ENCODE data around the gene ANKUB1. TPM values are rescaled to one million over a fixed set of nuclear protein-coding genes. Genes with fewer than 3 reads are reported as not detected.

Gene ANKUB1
- total and polyA plus RNA-seq, 10 of the 15 experiments (the other 5 are each of a cell fraction or from before 2014, with no cell fraction given) = 0.08 TPM; not detected in 9

DNA sequence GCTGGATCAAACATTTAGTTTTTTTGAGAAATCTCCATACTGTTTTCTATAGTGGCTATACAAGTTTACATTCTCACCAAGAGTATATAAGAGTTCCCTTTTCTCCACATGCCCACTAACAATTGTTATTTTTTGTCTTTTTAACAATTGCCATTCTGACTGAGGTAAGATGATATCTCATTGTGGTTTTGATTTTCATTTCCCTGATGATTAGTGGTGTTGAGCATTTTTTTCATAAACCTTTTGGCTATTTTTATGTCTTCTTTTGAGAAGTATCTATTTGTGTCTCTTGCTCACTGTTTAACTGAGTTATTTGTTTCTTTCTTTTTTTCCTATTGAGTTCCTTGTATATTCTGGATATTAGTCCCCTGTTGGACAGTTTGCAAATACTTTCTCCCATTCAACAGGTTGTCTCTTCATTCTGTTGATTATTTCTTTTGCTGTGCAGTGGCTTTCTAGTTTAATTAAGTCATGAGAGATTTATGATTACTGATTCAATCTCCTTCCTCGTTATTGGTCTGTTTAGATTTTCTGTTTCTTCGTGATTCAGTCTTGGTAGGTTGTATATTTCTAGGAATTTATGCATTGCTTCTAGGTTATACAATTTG lies 13.9 kb upstream of the ANKUB1 start (continued):
- TF ChIP-seq PAX5 (IDR thresholded peaks at IDR 0.05; ENCODE audit: borderline replicate concordance, low read depth, low read length) (no peak), JUNB (IDR thresholded peaks at IDR 0.05) (no peak)

DNA sequence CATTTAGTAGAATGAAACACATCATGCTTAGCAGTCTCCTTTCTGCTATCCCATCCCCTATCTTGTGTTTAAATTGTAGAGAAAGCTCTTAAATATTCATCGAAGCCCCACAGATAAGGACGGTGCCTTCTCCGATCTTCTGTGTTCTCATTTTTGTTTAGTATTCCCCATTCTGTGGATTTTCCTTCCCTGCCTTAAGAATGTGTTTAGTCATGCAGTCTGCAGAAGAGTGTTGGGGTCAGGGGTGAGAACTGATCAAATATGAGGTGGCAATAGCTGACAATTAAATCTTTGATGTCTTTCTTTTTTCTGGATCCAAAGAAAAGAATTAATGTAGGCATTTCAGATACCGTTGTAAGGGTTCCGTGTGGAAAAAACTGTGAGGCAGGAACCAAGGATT lies 9.3 kb upstream of the ANKUB1 start:
- Histone ChIP-seq H3K36me3 (ENCODE audit: control insufficient read depth in 2 of 2, insufficient read depth in 2 of 2, low read length in 1 of 2) (no peaks in the 10 kb centered on the region), H3K4me2 (ENCODE audit: control insufficient read depth, insufficient read depth) (no peak overlapping the region), H3K4me3 (no peak overlapping the region), H3K9ac (ENCODE audit: control insufficient read depth, insufficient read depth, low read length) (no peak overlapping the region), H4K20me1 (ENCODE audit: control insufficient read depth, insufficient read depth) (no peaks in the 10 kb centered on the region), H3K4me1 (ENCODE audit: control insufficient read depth, insufficient read depth, low read length) (no peaks in the 10 kb centered on the region), H3K9me3 (replicated peaks; ENCODE audit: control insufficient read depth, insufficient read depth, low read length) (no peaks in the 10 kb centered on the region), H3K27me3 (replicated peaks in 1 of 2; ENCODE audit: control insufficient read depth in 2 of 2, insufficient read depth in 2 of 2, low read length in 1 of 2) (no peaks in the 10 kb centered on the region), H3K79me2 (ENCODE audit: control insufficient read depth, insufficient read depth, low read length) (no peaks in the 10 kb centered on the region), H3K27ac (ENCODE audit: control insufficient read depth, insufficient read depth) (no peak overlapping the region), H2AFZ (ENCODE audit: control insufficient read depth, low read depth, low read length) (no peak overlapping the region)
- ATAC-seq (no peak), FAIRE-seq (no peak), DNase-seq (ENCODE audit: low read depth, low spot score) (no peak)
- POLR2A ChIA-PET = no interaction called here
- in situ Hi-C loops (cut with MboI) = no loop called here
- BruUV-seq (replicated peaks) = no TSS peak
- intact Hi-C loops (cut with micrococcal nuclease; ENCODE audit: unreplicated experiment) = no loop called here
- 76% methylated on average over 5 of the region's 5 CpGs for WGBS (ENCODE audit: insufficient coverage, insufficient replicate concordance, low lambda C conversion rate, missing lambda C conversion rate)
- CTCF ChIA-PET = interaction anchor here (0.5 to 1.1 kb wide), 3 partner anchors 35 to 79 kb away, joined by 3 to 4 read pairs (median 3); no protein-coding TSS in a partner anchor
- RAD21 ChIA-PET (ENCODE audit: unreplicated experiment) = no interaction called here
- SMC1A ChIA-PET (ENCODE audit: uncharacterized antibody, unreplicated experiment) = interaction anchor here (0.6 kb wide), 1 partner anchor 30 kb away, joined by 3 read pairs; no protein-coding TSS in a partner anchor
- TF ChIP-seq, protein P1, sequence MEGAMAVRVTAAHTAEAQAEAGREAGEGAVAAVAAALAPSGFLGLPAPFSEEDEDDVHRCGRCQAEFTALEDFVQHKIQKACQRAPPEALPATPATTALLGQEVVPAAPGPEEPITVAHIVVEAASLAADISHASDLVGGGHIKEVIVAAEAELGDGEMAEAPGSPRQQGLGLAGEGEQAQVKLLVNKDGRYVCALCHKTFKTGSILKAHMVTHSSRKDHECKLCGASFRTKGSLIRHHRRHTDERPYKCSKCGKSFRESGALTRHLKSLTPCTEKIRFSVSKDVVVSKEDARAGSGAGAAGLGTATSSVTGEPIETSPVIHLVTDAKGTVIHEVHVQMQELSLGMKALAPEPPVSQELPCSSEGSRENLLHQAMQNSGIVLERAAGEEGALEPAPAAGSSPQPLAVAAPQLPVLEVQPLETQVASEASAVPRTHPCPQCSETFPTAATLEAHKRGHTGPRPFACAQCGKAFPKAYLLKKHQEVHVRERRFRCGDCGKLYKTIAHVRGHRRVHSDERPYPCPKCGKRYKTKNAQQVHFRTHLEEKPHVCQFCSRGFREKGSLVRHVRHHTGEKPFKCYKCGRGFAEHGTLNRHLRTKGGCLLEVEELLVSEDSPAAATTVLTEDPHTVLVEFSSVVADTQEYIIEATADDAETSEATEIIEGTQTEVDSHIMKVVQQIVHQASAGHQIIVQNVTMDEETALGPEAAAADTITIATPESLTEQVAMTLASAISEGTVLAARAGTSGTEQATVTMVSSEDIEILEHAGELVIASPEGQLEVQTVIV (IDR thresholded peaks at IDR 0.05; ENCODE audit: borderline replicate concordance, partially characterized antibody) = no peak
- TF ChIP-seq EP300 (IDR thresholded peaks at IDR 0.05; ENCODE audit: borderline replicate concordance in 1 of 2, control insufficient read depth in 1 of 2, low read depth in 2 of 2, low read length in 2 of 2) (no peak), RCOR1 (conservative IDR thresholded peaks at IDR 0.05; ENCODE audit: low read depth, low read length) (no peak), TBL1XR1 (IDR thresholded peaks at IDR 0.05; ENCODE audit: low read depth, low read length) (no peak), ZNF384 (IDR thresholded peaks at IDR 0.05; ENCODE audit: borderline replicate concordance, low read depth, low read length) (no peak), POLR2AphosphoS5 (IDR thresholded peaks at IDR 0.05; ENCODE audit: low read length) (no peak), MTA2 (IDR thresholded peaks at IDR 0.05; ENCODE audit: low read depth) (no peak)
- TF ChIP-seq, protein P2, sequence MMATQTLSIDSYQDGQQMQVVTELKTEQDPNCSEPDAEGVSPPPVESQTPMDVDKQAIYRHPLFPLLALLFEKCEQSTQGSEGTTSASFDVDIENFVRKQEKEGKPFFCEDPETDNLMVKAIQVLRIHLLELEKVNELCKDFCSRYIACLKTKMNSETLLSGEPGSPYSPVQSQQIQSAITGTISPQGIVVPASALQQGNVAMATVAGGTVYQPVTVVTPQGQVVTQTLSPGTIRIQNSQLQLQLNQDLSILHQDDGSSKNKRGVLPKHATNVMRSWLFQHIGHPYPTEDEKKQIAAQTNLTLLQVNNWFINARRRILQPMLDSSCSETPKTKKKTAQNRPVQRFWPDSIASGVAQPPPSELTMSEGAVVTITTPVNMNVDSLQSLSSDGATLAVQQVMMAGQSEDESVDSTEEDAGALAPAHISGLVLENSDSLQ (IDR thresholded peaks at IDR 0.05) = no peak
- TF ChIP-seq, protein P3, sequence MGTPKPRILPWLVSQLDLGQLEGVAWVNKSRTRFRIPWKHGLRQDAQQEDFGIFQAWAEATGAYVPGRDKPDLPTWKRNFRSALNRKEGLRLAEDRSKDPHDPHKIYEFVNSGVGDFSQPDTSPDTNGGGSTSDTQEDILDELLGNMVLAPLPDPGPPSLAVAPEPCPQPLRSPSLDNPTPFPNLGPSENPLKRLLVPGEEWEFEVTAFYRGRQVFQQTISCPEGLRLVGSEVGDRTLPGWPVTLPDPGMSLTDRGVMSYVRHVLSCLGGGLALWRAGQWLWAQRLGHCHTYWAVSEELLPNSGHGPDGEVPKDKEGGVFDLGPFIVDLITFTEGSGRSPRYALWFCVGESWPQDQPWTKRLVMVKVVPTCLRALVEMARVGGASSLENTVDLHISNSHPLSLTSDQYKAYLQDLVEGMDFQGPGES (IDR thresholded peaks at IDR 0.05) = no peak
- TF ChIP-seq, protein P4, sequence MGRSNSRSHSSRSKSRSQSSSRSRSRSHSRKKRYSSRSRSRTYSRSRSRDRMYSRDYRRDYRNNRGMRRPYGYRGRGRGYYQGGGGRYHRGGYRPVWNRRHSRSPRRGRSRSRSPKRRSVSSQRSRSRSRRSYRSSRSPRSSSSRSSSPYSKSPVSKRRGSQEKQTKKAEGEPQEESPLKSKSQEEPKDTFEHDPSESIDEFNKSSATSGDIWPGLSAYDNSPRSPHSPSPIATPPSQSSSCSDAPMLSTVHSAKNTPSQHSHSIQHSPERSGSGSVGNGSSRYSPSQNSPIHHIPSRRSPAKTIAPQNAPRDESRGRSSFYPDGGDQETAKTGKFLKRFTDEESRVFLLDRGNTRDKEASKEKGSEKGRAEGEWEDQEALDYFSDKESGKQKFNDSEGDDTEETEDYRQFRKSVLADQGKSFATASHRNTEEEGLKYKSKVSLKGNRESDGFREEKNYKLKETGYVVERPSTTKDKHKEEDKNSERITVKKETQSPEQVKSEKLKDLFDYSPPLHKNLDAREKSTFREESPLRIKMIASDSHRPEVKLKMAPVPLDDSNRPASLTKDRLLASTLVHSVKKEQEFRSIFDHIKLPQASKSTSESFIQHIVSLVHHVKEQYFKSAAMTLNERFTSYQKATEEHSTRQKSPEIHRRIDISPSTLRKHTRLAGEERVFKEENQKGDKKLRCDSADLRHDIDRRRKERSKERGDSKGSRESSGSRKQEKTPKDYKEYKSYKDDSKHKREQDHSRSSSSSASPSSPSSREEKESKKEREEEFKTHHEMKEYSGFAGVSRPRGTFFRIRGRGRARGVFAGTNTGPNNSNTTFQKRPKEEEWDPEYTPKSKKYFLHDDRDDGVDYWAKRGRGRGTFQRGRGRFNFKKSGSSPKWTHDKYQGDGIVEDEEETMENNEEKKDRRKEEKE (IDR thresholded peaks at IDR 0.05) = no peak
- TF ChIP-seq, protein P5, sequence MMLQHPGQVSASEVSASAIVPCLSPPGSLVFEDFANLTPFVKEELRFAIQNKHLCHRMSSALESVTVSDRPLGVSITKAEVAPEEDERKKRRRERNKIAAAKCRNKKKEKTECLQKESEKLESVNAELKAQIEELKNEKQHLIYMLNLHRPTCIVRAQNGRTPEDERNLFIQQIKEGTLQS (IDR thresholded peaks at IDR 0.05; ENCODE audit: borderline replicate concordance, extremely low read depth, low read depth, low read length) = no peak
- TF ChIP-seq, protein P6, sequence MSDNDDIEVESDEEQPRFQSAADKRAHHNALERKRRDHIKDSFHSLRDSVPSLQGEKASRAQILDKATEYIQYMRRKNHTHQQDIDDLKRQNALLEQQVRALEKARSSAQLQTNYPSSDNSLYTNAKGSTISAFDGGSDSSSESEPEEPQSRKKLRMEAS (IDR thresholded peaks at IDR 0.05; ENCODE audit: low read depth, low read length) = no peak

Measured in GM12878 (cell line).